Measurements from ENCODE around the gene CD68.

CD68 gene

DNA sequence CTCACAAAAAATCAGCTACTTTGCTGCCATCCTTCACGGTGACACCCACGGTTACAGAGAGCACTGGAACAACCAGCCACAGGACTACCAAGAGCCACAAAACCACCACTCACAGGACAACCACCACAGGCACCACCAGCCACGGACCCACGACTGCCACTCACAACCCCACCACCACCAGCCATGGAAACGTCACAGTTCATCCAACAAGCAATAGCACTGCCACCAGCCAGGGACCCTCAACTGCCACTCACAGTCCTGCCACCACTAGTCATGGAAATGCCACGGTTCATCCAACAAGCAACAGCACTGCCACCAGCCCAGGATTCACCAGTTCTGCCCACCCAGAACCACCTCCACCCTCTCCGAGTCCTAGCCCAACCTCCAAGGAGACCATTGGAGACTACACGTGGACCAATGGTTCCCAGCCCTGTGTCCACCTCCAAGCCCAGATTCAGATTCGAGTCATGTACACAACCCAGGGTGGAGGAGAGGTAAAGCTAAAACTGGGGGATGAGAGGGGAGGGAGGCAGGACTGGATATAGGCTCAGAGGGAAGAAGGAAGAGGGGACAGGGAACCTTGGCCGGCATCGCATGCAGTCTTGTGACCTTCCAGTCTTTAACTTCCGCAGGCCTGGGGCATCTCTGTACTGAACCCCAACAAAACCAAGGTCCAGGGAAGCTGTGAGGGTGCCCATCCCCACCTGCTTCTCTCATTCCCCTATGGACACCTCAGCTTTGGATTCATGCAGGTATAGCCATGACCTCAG, 581 bp downstream of the CD68 start:
- H3K4me3 ChIP-seq (replicated peaks; ENCODE audit: insufficient read depth, low read length): peak overlapping the region; percentile 49
- DNase-seq (ENCODE audit: low read depth in 1 of 2, low spot score in 1 of 2): no peak

DNA sequence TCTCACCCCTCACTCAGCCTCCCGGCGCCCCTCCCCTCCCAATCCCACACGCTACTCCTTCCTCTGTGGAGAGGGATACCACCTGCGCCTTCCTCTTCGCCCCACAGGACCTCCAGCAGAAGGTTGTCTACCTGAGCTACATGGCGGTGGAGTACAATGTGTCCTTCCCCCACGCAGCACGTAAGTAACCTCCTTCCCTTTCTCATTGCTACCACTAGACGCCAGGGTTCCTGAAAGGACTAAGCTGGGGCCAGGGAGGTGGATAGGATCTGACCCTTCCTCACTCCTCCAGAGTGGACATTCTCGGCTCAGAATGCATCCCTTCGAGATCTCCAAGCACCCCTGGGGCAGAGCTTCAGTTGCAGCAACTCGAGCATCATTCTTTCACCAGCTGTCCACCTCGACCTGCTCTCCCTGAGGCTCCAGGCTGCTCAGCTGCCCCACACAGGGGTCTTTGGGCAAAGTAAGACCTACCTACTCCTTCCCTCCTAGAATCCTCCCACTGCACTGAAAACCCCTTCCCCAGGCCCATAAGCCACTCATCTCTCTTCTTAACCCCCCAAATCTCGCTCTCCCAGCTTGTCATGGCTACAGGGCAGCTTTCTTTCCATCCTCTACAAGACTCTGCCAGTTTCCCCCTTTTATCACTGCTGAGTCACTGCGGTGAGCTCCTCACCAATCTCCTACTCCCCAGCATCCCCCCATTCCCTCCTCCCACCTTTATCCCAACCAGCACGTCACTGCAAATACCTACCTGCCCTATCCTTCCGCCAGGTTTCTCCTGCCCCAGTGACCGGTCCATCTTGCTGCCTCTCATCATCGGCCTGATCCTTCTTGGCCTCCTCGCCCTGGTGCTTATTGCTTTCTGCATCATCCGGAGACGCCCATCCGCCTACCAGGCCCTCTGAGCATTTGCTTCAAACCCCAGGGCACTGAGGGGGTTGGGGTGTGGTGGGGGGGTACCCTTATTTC, 1.5 kb downstream of the CD68 start:
- Histone ChIP-seq H3K27ac (replicated peaks) (peak overlapping the region; percentile 72), H3K4me3 (replicated peaks; ENCODE audit: insufficient read depth, low read length) (peak overlapping the region; percentile 49), H3K27me3 (ENCODE audit: insufficient read depth, poor library complexity, severe bottlenecking) (no peaks in the 10 kb centered on the region)
- TF ChIP-seq SPI1 (IDR thresholded peaks at IDR 0.05; ENCODE audit: borderline replicate concordance, low read depth) (no peak), CTCF (IDR thresholded peaks at IDR 0.05; ENCODE audit: insufficient read depth, low read length) (no peak), GABPA (IDR thresholded peaks at IDR 0.05; ENCODE audit: low read depth) (no peak), POLR2AphosphoS5 (IDR thresholded peaks at IDR 0.05; ENCODE audit: low read depth) (no peak)
- TF ChIP-seq, protein P1, sequence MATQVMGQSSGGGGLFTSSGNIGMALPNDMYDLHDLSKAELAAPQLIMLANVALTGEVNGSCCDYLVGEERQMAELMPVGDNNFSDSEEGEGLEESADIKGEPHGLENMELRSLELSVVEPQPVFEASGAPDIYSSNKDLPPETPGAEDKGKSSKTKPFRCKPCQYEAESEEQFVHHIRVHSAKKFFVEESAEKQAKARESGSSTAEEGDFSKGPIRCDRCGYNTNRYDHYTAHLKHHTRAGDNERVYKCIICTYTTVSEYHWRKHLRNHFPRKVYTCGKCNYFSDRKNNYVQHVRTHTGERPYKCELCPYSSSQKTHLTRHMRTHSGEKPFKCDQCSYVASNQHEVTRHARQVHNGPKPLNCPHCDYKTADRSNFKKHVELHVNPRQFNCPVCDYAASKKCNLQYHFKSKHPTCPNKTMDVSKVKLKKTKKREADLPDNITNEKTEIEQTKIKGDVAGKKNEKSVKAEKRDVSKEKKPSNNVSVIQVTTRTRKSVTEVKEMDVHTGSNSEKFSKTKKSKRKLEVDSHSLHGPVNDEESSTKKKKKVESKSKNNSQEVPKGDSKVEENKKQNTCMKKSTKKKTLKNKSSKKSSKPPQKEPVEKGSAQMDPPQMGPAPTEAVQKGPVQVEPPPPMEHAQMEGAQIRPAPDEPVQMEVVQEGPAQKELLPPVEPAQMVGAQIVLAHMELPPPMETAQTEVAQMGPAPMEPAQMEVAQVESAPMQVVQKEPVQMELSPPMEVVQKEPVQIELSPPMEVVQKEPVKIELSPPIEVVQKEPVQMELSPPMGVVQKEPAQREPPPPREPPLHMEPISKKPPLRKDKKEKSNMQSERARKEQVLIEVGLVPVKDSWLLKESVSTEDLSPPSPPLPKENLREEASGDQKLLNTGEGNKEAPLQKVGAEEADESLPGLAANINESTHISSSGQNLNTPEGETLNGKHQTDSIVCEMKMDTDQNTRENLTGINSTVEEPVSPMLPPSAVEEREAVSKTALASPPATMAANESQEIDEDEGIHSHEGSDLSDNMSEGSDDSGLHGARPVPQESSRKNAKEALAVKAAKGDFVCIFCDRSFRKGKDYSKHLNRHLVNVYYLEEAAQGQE (IDR thresholded peaks at IDR 0.05; ENCODE audit: insufficient replicate concordance, low read depth): no peak
- DNase-seq (ENCODE audit: low read depth in 1 of 2, low spot score in 1 of 2): peak in 1 of 2 experiments; percentile 28

More for the DNA sequence above, 581 bp downstream of the CD68 start:
- H3K27me3 ChIP-seq (ENCODE audit: insufficient read depth, poor library complexity, severe bottlenecking): no peaks in the 10 kb centered on the region
- no peak for TF ChIP-seq CTCF (IDR thresholded peaks at IDR 0.05; ENCODE audit: insufficient read depth, low read length)
- TF ChIP-seq POLR2AphosphoS5 (IDR thresholded peaks at IDR 0.05; ENCODE audit: low read depth): no peak
- TF ChIP-seq GABPA (IDR thresholded peaks at IDR 0.05; ENCODE audit: low read depth): no peak
- no peak for TF ChIP-seq SPI1 (IDR thresholded peaks at IDR 0.05; ENCODE audit: borderline replicate concordance, low read depth)
- TF ChIP-seq, protein P1 (IDR thresholded peaks at IDR 0.05; ENCODE audit: insufficient replicate concordance, low read depth): no peak
- H3K27ac ChIP-seq (replicated peaks): peak overlapping the region; percentile 72

DNA sequence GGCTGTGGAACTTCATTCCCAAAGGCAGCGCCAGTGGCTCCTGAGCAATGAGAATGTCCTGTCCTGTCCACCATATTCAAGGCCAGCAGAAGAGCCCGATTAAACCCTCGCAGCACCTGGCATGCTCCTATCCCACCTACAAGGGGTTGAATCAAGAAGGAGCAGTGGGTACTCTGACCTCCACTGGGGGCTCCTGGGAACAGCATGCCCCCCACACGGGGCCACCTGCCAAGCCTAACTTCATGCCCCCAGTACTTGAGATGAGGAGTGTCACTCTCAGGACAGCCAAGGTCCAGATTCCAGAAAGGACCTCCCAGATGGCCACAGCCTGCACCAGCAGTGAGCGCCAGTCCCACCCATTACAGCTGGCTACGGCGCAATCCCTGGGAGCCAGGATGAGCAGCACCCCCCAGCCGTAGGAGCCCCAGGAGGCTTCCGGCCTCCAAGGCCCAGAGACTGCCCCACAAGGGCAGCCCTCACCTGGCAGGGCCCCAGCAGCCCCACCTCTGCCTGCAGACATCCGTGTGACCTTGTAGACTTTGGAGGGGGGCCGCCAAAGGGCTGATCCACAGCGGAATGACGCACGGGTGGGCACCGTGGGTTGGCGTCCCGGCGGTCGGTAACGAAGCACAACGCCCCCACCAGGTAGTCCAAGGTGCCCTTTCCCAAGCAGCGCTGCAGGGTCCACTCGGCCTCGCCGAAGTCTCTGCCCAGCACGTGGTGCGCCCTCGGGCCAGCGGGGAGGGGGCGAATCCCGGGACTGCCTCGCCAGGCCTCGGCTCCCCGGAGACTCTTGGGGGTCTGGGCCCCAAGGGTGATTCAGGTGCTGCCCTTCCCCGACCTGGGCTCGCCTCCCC, 3.2 kb downstream of the CD68 start:
- Histone ChIP-seq H3K27ac (replicated peaks) (peak overlapping the region; percentile 98), H3K4me3 (replicated peaks; ENCODE audit: insufficient read depth, low read length) (no peak overlapping the region; the same call in 1 of the 2 replicates), H3K27me3 (ENCODE audit: insufficient read depth, poor library complexity, severe bottlenecking) (no peaks in the 10 kb centered on the region)
- no peak for DNase-seq (ENCODE audit: low read depth in 1 of 2, low spot score in 1 of 2)
- TF ChIP-seq SPI1 (IDR thresholded peaks at IDR 0.05; ENCODE audit: borderline replicate concordance, low read depth) (no peak), GABPA (IDR thresholded peaks at IDR 0.05; ENCODE audit: low read depth) (no peak), CTCF (IDR thresholded peaks at IDR 0.05; ENCODE audit: insufficient read depth, low read length) (no peak), POLR2AphosphoS5 (IDR thresholded peaks at IDR 0.05; ENCODE audit: low read depth) (no peak)
- TF ChIP-seq, protein P1 (IDR thresholded peaks at IDR 0.05; ENCODE audit: insufficient replicate concordance, low read depth): no peak

Measured in HL-60 (cell line).